Activated CD4-positive, alpha-beta T cell treated with anti-CD3 and anti-CD28 coated beads for 36 hours (primary cell): ENCODE data around the gene TOB1. TPM values are rescaled to one million over a fixed set of nuclear protein-coding genes. Genes with fewer than 3 reads are reported as not detected.
"Not testable (repeated sequence)": the region's sequence is repeated elsewhere in the genome, so short reads cannot be mapped to it uniquely, and the experiment has no call there.

Experiments
- ATAC-seq: fragments of 200-7000 bp; cut with Tn5 transposase; one replicate; pipeline ENCODE4 v1.10.0; 2021; ENCODE audit warnings: mild to moderate bottlenecking, moderate library complexity
- CTCF ChIA-PET: fragments of 350-600 bp; sonication (Branson Sonifier 250); formaldehyde crosslinking; loops from one replicate; lab custom pipeline; 2021; ENCODE audit warnings: antibody characterized with exemption; lab: Charles Lee
- POLR2A ChIA-PET: fragments of 350-600 bp; sonication (Branson Sonifier 250); formaldehyde crosslinking; loops from one replicate; lab custom pipeline; 2021; ENCODE audit warnings: antibody characterized with exemption, inconsistent platforms; lab: Charles Lee
- DNase-seq: peaks from one replicate; pipeline ENCODE4 v3.0.0-alpha.2; 2020
- H3K27ac Mint-ChIP-seq: one replicate; pipeline ENCODE4 v1.8.0; 2021; ENCODE audit warnings: mixed read lengths
- H3K27me3 Mint-ChIP-seq: one replicate; pipeline ENCODE4 v1.8.0; 2021; ENCODE audit warnings: mixed read lengths
- H3K36me3 Mint-ChIP-seq: one replicate; pipeline ENCODE4 v1.8.0; 2021; ENCODE audit warnings: low read depth, mixed read lengths
- H3K4me1 Mint-ChIP-seq: one replicate; pipeline ENCODE4 v1.8.0; 2021; ENCODE audit warnings: mixed read lengths
- H3K4me3 Mint-ChIP-seq: one replicate; pipeline ENCODE4 v1.8.0; 2021; ENCODE audit warnings: mild to moderate bottlenecking, moderate library complexity, mixed read lengths
- H3K9me3 Mint-ChIP-seq: one replicate; pipeline ENCODE4 v1.8.0; 2021; ENCODE audit warnings: low read depth, mixed read lengths
- intact Hi-C, 2 experiments: fragments of 100-400 bp; cut with DNase I in 1 of 2; cut with micrococcal nuclease in 1 of 2; formaldehyde crosslinking; loops; one replicate each; pipeline versions ENCODE4 v1.14.2 to v1.15.1; 2022 to 2024; cut with DNase I, micrococcal nuclease
- total RNA-seq, 2 experiments: library from RNA; stranded (reverse); gene quantifications; one replicate each; pipeline ENCODE4 v1.2.3, GENCODE V29; 2021

Gene TOB1
- total RNA-seq, 2 experiments from 2014 or later, result 31.3 to 43.0 TPM

DNA sequence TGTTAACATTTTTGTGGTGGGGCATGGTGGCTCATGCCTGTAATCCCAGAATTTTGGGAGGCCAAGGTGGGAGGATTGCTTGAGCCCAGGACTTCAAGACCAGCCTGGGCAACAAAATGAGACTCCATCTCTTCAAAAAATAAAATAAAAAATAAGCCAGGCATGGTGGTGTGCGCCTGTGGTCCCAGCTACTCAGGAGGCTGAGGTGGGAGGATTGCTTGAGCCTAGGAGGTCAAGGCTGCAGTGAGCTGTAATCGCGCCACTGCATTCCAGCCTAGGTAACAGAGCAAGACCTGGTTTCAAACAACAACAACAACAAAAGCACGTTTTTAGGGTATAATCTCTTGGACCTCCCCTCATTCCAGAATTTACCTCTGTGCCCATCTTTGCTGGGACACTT, 28.4 kb upstream of the TOB1 start:
- H3K36me3 Mint-ChIP-seq, intact Hi-C loops, H3K27ac Mint-ChIP-seq, H3K9me3 Mint-ChIP-seq, POLR2A ChIA-PET, H3K4me1 Mint-ChIP-seq, H3K4me3 Mint-ChIP-seq, H3K27me3 Mint-ChIP-seq, CTCF ChIA-PET, DNase-seq, ATAC-seq: not testable (repeated sequence)

- CTCF ChIA-PET, result interaction anchor here (0.7 kb wide), 1 partner anchor 22 kb away, joined by 3 read pairs; no protein-coding TSS in a partner anchor
- POLR2A ChIA-PET, result no interaction called here
- intact Hi-C loops, result no loop called here
Measured at GRCh38 chr17:50893183-50893993, 27.2 kb upstream of the TOB1 start.

DNA sequence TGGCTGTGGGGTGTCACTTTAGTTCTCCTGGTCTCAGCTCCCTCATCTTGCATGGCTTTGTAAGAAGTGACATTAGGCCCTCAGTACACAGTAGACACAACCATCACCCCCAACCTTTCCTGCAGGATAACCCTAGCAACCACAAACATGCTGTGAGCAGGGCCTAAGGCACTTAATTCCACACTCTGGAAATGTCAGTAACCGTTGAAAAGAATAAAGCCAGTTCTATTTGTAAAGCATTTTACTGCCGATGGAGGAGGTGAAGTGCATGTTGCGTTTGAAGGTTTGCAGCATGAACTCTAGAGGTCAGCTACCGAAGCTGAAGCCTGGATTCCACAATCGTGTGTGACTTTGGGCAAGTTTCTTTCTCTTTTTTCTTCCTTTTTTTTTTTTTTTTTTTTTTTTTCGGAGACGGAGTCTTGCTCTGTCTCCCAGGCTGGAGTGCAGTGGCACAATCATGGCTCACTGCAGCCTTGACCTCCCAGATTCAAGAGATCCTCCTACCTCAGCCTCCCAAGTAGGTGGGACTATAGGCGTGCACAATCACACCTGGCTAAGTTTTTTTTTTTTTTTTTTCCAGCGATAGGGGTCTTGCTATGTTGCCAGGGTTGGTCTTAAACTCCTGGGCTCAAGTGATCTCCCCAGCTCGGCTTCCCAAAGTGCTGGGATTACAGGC, 26.1 kb upstream of the TOB1 start:
- H3K4me3 Mint-ChIP-seq, result no peak overlapping the region
- H3K4me1 Mint-ChIP-seq, result peaks cover 7% of the 10 kb centered on the region
- CTCF ChIA-PET, result interaction anchor here (0.7 kb wide), 1 partner anchor 21 kb away, joined by 3 read pairs; no protein-coding TSS in a partner anchor
- ATAC-seq (no peak), DNase-seq (no peak)
- intact Hi-C loops, result no loop called here
- POLR2A ChIA-PET, result no interaction called here
- H3K27ac Mint-ChIP-seq, result no peak overlapping the region
- H3K27me3 Mint-ChIP-seq, result no peaks in the 10 kb centered on the region
- H3K36me3 Mint-ChIP-seq, result no peaks in the 10 kb centered on the region
- no peaks in the 10 kb centered on the region for H3K9me3 Mint-ChIP-seq

More at GRCh38 chr17:50893183-50893993, 27.2 kb upstream of the TOB1 start:
- no peaks in the 10 kb centered on the region for H3K27me3 Mint-ChIP-seq
- no peak for ATAC-seq
- H3K27ac Mint-ChIP-seq, result no peak overlapping the region
- no peaks in the 10 kb centered on the region for H3K4me1 Mint-ChIP-seq
- no peak for DNase-seq
- H3K36me3 Mint-ChIP-seq, result no peaks in the 10 kb centered on the region
- H3K9me3 Mint-ChIP-seq, result no peaks in the 10 kb centered on the region
- no peak overlapping the region for H3K4me3 Mint-ChIP-seq

GRCh38 chr17:50891577-50891989, 25.4 kb upstream of the TOB1 start:
- Mint-ChIP-seq H3K4me3 (no peak overlapping the region), H3K9me3 (no peaks in the 10 kb centered on the region), H3K27me3 (no peaks in the 10 kb centered on the region), H3K36me3 (no peaks in the 10 kb centered on the region), H3K27ac (no peak overlapping the region), H3K4me1 (peaks cover 13% of the 10 kb centered on the region)
- no peak for ATAC-seq
- intact Hi-C loops, result no loop called here
- DNase-seq, result no peak
- ChIA-PET CTCF (interaction anchor here (0.5 to 1.0 kb wide), 2 partner anchors 39 to 462 kb away, joined by 3 to 4 read pairs; no protein-coding TSS in a partner anchor), POLR2A (no interaction called here)

- H3K4me1 Mint-ChIP-seq, result peaks cover 15% of the 10 kb centered on the region
- POLR2A ChIA-PET, result no interaction called here
- DNase-seq (no peak), ATAC-seq (no peak)
- H3K9me3 Mint-ChIP-seq, result no peaks in the 10 kb centered on the region
- no peak overlapping the region for H3K4me3 Mint-ChIP-seq
- intact Hi-C loops, result no loop called here
- H3K27ac Mint-ChIP-seq, result no peak overlapping the region
- H3K27me3 Mint-ChIP-seq, result no peaks in the 10 kb centered on the region
- CTCF ChIA-PET, result interaction anchor here (0.5 to 1.0 kb wide), 4 partner anchors 32 to 462 kb away, joined by 3 to 4 read pairs (median 4); no protein-coding TSS in a partner anchor
- H3K36me3 Mint-ChIP-seq, result no peaks in the 10 kb centered on the region
Measured at GRCh38 chr17:50890675-50891516, 24.7 kb upstream of the TOB1 start.

DNA sequence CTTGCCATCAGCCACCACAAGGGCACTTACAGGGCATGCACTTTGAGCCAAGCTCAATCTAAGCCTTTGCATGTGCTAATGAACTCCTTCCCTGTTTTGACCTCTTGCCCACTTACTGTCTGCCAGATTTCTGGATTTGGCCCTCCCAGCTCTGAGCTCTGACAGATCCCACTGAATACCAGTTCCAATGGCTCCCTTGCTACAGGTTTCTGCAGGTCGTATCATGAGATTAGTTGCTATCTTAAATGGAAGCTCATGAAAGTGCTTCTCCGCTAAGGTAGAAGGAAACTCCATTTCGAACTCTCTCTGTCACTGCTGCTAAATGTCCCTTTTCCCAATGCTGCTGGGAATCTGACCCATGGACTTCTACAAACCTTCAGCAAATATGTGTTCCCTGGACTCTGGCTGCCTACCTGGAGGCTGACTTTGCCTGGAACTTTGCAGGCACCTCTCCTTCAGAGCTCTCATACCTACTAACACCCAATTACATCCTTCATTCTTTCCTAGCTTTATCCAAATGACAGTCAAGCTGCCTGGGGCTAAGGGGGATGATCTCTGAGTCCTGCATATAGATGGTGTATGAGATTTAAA, 23.5 kb upstream of the TOB1 start:
- intact Hi-C loops, result no loop called here
- ChIA-PET CTCF (interaction anchor here (0.7 to 1.0 kb wide), 2 partner anchors 16 to 48 kb away, joined by 3 read pairs; no protein-coding TSS in a partner anchor), POLR2A (interaction anchor here (1.4 kb wide), 1 partner anchor 22 kb away, joined by 4 read pairs; no protein-coding TSS in a partner anchor)
- ATAC-seq, result no peak
- DNase-seq, result no peak
- Mint-ChIP-seq H3K4me1 (peaks cover 15% of the 10 kb centered on the region), H3K36me3 (no peaks in the 10 kb centered on the region), H3K27me3 (no peaks in the 10 kb centered on the region), H3K27ac (no peak overlapping the region), H3K9me3 (no peaks in the 10 kb centered on the region), H3K4me3 (no peak overlapping the region)

DNA sequence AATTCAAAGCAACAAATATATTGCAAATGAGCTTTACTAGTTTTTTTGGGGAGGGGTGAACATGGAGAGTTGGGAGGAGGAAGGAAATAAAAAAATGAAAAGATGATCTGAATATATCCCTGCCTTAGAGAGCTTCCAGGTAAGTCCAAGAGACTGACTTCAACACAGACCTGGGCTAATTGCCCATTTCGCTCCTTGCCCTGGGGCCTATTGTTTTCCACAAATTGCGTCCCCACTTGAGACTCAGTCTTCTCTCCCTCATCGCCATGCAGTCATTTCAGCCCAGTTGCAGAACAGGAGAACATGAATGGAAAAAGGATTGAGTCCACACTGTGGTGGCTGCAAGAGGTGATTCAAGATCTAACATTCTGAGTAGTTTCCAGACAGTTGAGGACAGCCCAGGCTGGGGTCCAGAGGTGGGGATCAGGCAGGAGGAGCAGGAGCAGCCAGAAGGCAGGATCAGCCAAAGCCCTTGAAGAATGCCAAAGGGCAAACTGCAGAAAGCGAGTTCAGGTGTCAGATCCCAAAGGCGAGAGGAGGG, 21.6 kb upstream of the TOB1 start:
- H3K36me3 Mint-ChIP-seq, result no peaks in the 10 kb centered on the region
- ATAC-seq (peak; percentile 26), DNase-seq (no peak)
- intact Hi-C loops, result no loop called here
- POLR2A ChIA-PET, result interaction anchor here (1.4 kb wide), 1 partner anchor 20 kb away, joined by 5 read pairs; no protein-coding TSS in a partner anchor
- no peaks in the 10 kb centered on the region for H3K9me3 Mint-ChIP-seq
- H3K4me3 Mint-ChIP-seq, result no peak overlapping the region
- peaks cover 25% of the 10 kb centered on the region for H3K4me1 Mint-ChIP-seq
- no peak overlapping the region for H3K27ac Mint-ChIP-seq
- H3K27me3 Mint-ChIP-seq, result no peaks in the 10 kb centered on the region
- CTCF ChIA-PET, result interaction anchor here (0.6 to 1.5 kb wide), 5 partner anchors 9 to 35 kb away, joined by 3 to 6 read pairs (median 4); no protein-coding TSS in a partner anchor

DNA sequence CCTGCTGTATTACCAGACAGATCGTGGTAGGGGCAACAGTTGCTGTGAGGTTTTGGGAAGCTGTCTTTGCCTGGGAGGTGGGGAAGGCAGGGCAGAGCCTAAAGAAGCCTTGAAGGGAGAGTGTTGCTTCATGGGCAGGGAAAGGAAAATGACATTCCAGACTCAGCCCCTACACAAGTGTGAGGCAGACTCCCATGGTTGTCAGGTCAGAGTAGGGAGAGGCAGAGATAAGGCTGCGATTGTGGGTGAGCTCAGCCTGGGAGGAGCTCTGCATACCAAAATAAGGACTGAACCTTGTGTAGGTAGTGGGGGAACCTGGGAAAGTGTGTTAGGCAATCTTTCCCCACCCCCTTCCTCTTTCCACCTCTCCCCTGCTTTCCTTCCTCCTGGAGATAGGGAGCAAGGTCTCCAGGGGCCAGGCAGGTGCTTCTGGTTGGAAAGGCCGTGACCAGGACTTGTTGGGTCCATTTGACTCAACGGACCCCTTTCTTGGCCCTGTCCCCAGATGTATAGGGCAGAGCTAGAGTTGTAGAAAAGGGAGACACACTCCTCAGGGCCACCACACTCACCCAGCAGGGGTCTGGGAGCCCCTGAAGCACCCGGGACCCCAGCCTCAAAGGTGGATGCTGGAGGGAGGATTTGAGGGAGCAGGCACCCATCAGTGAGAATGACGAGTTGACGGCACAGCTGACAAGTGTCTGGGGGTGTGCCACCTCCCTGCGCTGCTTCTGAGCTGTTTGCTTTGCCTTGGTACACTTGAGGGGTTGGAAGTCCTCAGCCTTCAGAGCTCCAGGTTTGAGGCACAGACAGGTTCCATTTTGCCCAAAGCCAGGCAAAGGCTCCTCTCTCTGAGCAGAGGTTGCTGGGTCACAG, 18.5 kb upstream of the TOB1 start:
- DNase-seq (no peak), ATAC-seq (no peak)

GRCh38 chr17:50883850-50884438, 17.8 kb upstream of the TOB1 start:
- H3K36me3 Mint-ChIP-seq, result no peaks in the 10 kb centered on the region
- no peaks in the 10 kb centered on the region for H3K27me3 Mint-ChIP-seq
- POLR2A ChIA-PET, result no interaction called here
- DNase-seq (no peak), ATAC-seq (no peak)
- no peak overlapping the region for H3K4me3 Mint-ChIP-seq
- intact Hi-C loops, result no loop called here
- H3K27ac Mint-ChIP-seq, result no peak overlapping the region
- H3K4me1 Mint-ChIP-seq, result peaks cover 34% of the 10 kb centered on the region
- peaks cover 1% of the 10 kb centered on the region for H3K9me3 Mint-ChIP-seq
- CTCF ChIA-PET, result interaction anchor here (0.7 to 1.8 kb wide), 4 partner anchors 17 to 76 kb away, joined by 4 to 6 read pairs (median 5); no protein-coding TSS in a partner anchor

More for the DNA sequence above, 18.5 kb upstream of the TOB1 start:
- Mint-ChIP-seq H3K4me1 (peaks cover 34% of the 10 kb centered on the region), H3K27me3 (no peaks in the 10 kb centered on the region), H3K9me3 (no peaks in the 10 kb centered on the region), H3K4me3 (no peak overlapping the region), H3K36me3 (no peaks in the 10 kb centered on the region), H3K27ac (no peak overlapping the region)
- POLR2A ChIA-PET, result no interaction called here
- intact Hi-C loops, result no loop called here
- CTCF ChIA-PET, result interaction anchor here (0.5 to 1.8 kb wide), 7 partner anchors 18 to 588 kb away, joined by 3 to 6 read pairs (median 4); no protein-coding TSS in a partner anchor
